Lower lobe of right lung (tissue), 2 donors: ENCODE results near the gene ARHGAP24. TPM values are rescaled to one million over a fixed set of nuclear protein-coding genes. Genes with fewer than 3 reads are reported as not detected.

Experiments
- ATAC-seq, 2 donors: fragments of 200-7000 bp; cut with Tn5 transposase; one replicate each; pipeline ENCODE4 v1.9.1; 2020 to 2022; ENCODE audit warnings: mild to moderate bottlenecking in 2 of 2, moderate library complexity in 2 of 2
- DNase-seq: peaks from one replicate; pipeline ENCODE4 v3.0.0-alpha.2; 2020
- H3K27ac ChIP-seq: fragments of 200-600 bp; one replicate; pipeline ENCODE4 v1.8.0; 2022
- H3K27me3 ChIP-seq: fragments of 200-600 bp; one replicate; pipeline ENCODE4 v1.8.0; 2022; ENCODE audit warnings: low read depth
- H3K36me3 ChIP-seq: fragments of 200-600 bp; one replicate; pipeline ENCODE4 v1.8.0; 2022; ENCODE audit warnings: mild to moderate bottlenecking
- H3K4me1 ChIP-seq: fragments of 200-600 bp; one replicate; pipeline ENCODE4 v1.8.0; 2022
- H3K4me3 ChIP-seq: fragments of 200-600 bp; one replicate; pipeline ENCODE4 v1.8.0; 2022; ENCODE audit warnings: mild to moderate bottlenecking
- H3K9me3 ChIP-seq: fragments of 200-600 bp; one replicate; pipeline ENCODE4 v1.8.0; 2022
- CTCF ChIP-seq: fragments of 200-600 bp; IDR thresholded peaks from one replicate; pipeline ENCODE4 v1.8.0; 2022; ENCODE audit warnings: antibody characterized with exemption, mild to moderate bottlenecking
- intact Hi-C: fragments of 100-400 bp; cut with DNase I; formaldehyde crosslinking; loops from one replicate; pipeline ENCODE4 v1.11.0; 2022
- total RNA-seq: library from RNA; stranded (reverse); fragmentation: NEBNext Ultra II Directional; extraction: Animal tissue kit (Norgen Biotek cat#: 25700); gene quantifications from one replicate; pipeline ENCODE4 v1.2.1, GENCODE V29; 2021
- donor health status: DM: no; HTN: yes; CAD: no; lungs with severe emphysema.

The ARHGAP24 gene
- total RNA-seq, 1 donor from 2014 or later = 28.7 TPM

- intact Hi-C loops = no loop called here
- no peak for DNase-seq
- no peaks in the 10 kb centered on the region for H3K27me3 ChIP-seq
- no peak for TF ChIP-seq CTCF
- H3K36me3 ChIP-seq = no peaks in the 10 kb centered on the region
- no peaks in the 10 kb centered on the region for H3K9me3 ChIP-seq
- H3K4me1 ChIP-seq = no peaks in the 10 kb centered on the region
- ATAC-seq = no peak
- no peak overlapping the region for H3K4me3 ChIP-seq
- H3K27ac ChIP-seq = no peak overlapping the region
Observed at GRCh38 chr4:85688055-85688740, 213.2 kb downstream of the ARHGAP24 start.

- no peak for TF ChIP-seq CTCF
- DNase-seq (no peak), ATAC-seq (no peak)
- Histone ChIP-seq H3K4me1 (no peaks in the 10 kb centered on the region), H3K4me3 (no peak overlapping the region), H3K9me3 (no peaks in the 10 kb centered on the region), H3K27ac (no peak overlapping the region), H3K27me3 (no peaks in the 10 kb centered on the region), H3K36me3 (no peaks in the 10 kb centered on the region)
- intact Hi-C loops = no loop called here
Observed at GRCh38 chr4:85696661-85697060, 221.7 kb downstream of the ARHGAP24 start.

GRCh38 chr4:85697854-85698253 is 222.9 kb downstream of the ARHGAP24 start:
- ATAC-seq (no peak), DNase-seq (no peak)
- H3K4me1 ChIP-seq = no peaks in the 10 kb centered on the region
- H3K27ac ChIP-seq = no peak overlapping the region
- H3K4me3 ChIP-seq = no peak overlapping the region
- TF ChIP-seq CTCF = no peak
- H3K27me3 ChIP-seq = no peaks in the 10 kb centered on the region
- no peaks in the 10 kb centered on the region for H3K9me3 ChIP-seq
- intact Hi-C loops = no loop called here
- no peaks in the 10 kb centered on the region for H3K36me3 ChIP-seq

- no peak for DNase-seq
- no peaks in the 10 kb centered on the region for H3K4me1 ChIP-seq
- H3K9me3 ChIP-seq = no peaks in the 10 kb centered on the region
- no peaks in the 10 kb centered on the region for H3K36me3 ChIP-seq
- intact Hi-C loops = no loop called here
- no peaks in the 10 kb centered on the region for H3K27me3 ChIP-seq
- no peak for ATAC-seq
- H3K4me3 ChIP-seq = no peak overlapping the region
- TF ChIP-seq CTCF = no peak
- no peak overlapping the region for H3K27ac ChIP-seq
Observed at GRCh38 chr4:85700362-85700761, 225.4 kb downstream of the ARHGAP24 start.

GRCh38 chr4:85701861-85702321 is 226.9 kb downstream of the ARHGAP24 start:
- Histone ChIP-seq H3K4me3 (no peak overlapping the region), H3K27me3 (no peaks in the 10 kb centered on the region), H3K9me3 (no peaks in the 10 kb centered on the region), H3K4me1 (no peaks in the 10 kb centered on the region), H3K27ac (no peak overlapping the region), H3K36me3 (no peaks in the 10 kb centered on the region)
- intact Hi-C loops = no loop called here
- no peak for DNase-seq
- ATAC-seq = peak; percentile 35 to 51
- no peak for TF ChIP-seq CTCF
